HepG2 (cell line): ENCODE measurements around the gene SYT8. TPM values are rescaled to one million over a fixed set of nuclear protein-coding genes. Genes with fewer than 3 reads are reported as not detected.

Experiments
- CBX1 ChIP-seq: IDR thresholded peaks from one replicate; pipeline ENCODE4 v1.6.1; 2016; ENCODE audit warnings: antibody characterized with exemption, low read depth
- CERS6 ChIP-seq: sonication (generic); formaldehyde crosslinking; IDR thresholded peaks from 2 replicates; pipeline ENCODE4 v1.5.0; 2020; ENCODE audit warnings: missing genetic modification reagents
- CREBL2 ChIP-seq: sonication (generic); formaldehyde crosslinking; IDR thresholded peaks from 2 replicates; pipeline ENCODE4 v1.8.1; 2023; ENCODE audit warnings: missing genetic modification reagents, mild to moderate bottlenecking, borderline replicate concordance
- HNF1B ChIP-seq: sonication (generic); formaldehyde crosslinking; IDR thresholded peaks from 2 replicates; pipeline ENCODE4 v1.5.1; 2020; ENCODE audit warnings: mild to moderate bottlenecking, moderate library complexity, missing genetic modification reagents
- KAT8 ChIP-seq: IDR thresholded peaks from 2 replicates; pipeline ENCODE4 v1.6.1; 2016; ENCODE audit warnings: missing genetic modification reagents, missing compliant biosample characterization
- KDM6A ChIP-seq: IDR thresholded peaks from 2 replicates; pipeline ENCODE4 v1.6.1; 2016; ENCODE audit warnings: low read depth
- NR2F2 ChIP-seq: IDR thresholded peaks from 2 replicates; pipeline ENCODE4 v1.6.1; 2012; ENCODE audit warnings: low read depth, inconsistent platforms, borderline replicate concordance
- REPIN1 ChIP-seq: sonication (generic); formaldehyde crosslinking; IDR thresholded peaks from 2 replicates; pipeline ENCODE4 v1.8.0; 2022; ENCODE audit warnings: missing genetic modification reagents, low read depth, mild to moderate bottlenecking, borderline replicate concordance
- SOX5 ChIP-seq: IDR thresholded peaks from 2 replicates; pipeline ENCODE4 v1.6.1; 2016; ENCODE audit warnings: borderline replicate concordance
- TRAFD1 ChIP-seq: sonication (generic); formaldehyde crosslinking; IDR thresholded peaks from 2 replicates; pipeline ENCODE4 v1.5.1; 2020; ENCODE audit warnings: missing genetic modification reagents, mild to moderate bottlenecking, borderline replicate concordance
- YEATS4 ChIP-seq: sonication (generic); formaldehyde crosslinking; IDR thresholded peaks from 2 replicates; pipeline ENCODE4 v1.4.0; 2020; ENCODE audit warnings: missing genetic modification reagents, borderline replicate concordance
- YY1 ChIP-seq: IDR thresholded peaks from 2 replicates; pipeline ENCODE4 v1.6.1; 2011; ENCODE audit warnings: low read length, low read depth, moderate library complexity, mild to moderate bottlenecking; ENCODE audit not compliant: insufficient read depth, insufficient replicate concordance
- ZBTB7B ChIP-seq: sonication (generic); formaldehyde crosslinking; IDR thresholded peaks from 2 replicates; pipeline ENCODE4 v1.4.0; 2020; ENCODE audit warnings: missing genetic modification reagents
- ZFP62 ChIP-seq: sonication (generic); formaldehyde crosslinking; IDR thresholded peaks from 2 replicates; pipeline ENCODE4 v1.4.0; 2020; ENCODE audit warnings: missing genetic modification reagents
- ZFP91 ChIP-seq: sonication (generic); formaldehyde crosslinking; IDR thresholded peaks from 2 replicates; pipeline ENCODE4 v1.9.0; 2022; ENCODE audit warnings: missing genetic modification reagents, mild to moderate bottlenecking, borderline replicate concordance
- ZNF17 ChIP-seq: sonication (generic); formaldehyde crosslinking; IDR thresholded peaks from 2 replicates; pipeline ENCODE4 v1.5.0; 2020; ENCODE audit warnings: mild to moderate bottlenecking, missing genetic modification reagents
- ZNF574 ChIP-seq: sonication (generic); formaldehyde crosslinking; IDR thresholded peaks from 2 replicates; pipeline ENCODE4 v1.4.0; 2020; ENCODE audit warnings: missing genetic modification reagents
- ZNF784 ChIP-seq: sonication (generic); formaldehyde crosslinking; IDR thresholded peaks from 2 replicates; pipeline ENCODE4 v1.5.1; 2020; ENCODE audit warnings: missing genetic modification reagents, mild to moderate bottlenecking, borderline replicate concordance
- polyA plus RNA-seq, 8 experiments: library from polyadenylated mRNA; depleted of rRNA in 3 of 8; stranded (reverse) in 7 of 8; unstranded in 1 of 8; fragments of >200 nt; fragmentation: Illumina TruSeq in 4 of 8; extraction: Trizol in 4 of 8; gene quantifications; 2 replicates each; pipeline versions ENCODE4 v1.2.1 to v1.2.3, GENCODE V29; 2011 to 2016; ENCODE audit warnings: low read depth in 4 of 8, missing spikeins in 1 of 8, mixed read lengths in 1 of 8; ENCODE audit not compliant: insufficient read depth in 1 of 8
- total RNA-seq, 5 experiments: library from RNA; depleted of rRNA; stranded (reverse); fragments of >200 nt; fragmentation: Illumina TruSeq; extraction: Trizol; gene quantifications; 2 replicates each; pipeline ENCODE4 v1.2.3, GENCODE V29; 2016; ENCODE audit warnings: low read depth in 1 of 5

The SYT8 gene
- total and polyA plus RNA-seq, 2 of the 13 experiments (the other 11 are each of a cell fraction or from before 2014, with no cell fraction given) = 0.60 to 2.3 TPM

- TF ChIP-seq CBX1 = peak; percentile 48
- no peak for TF ChIP-seq KDM6A (CRISPR knock-in tag)
- 0 out of 2 replicates have a peak, but pooled peaks have one; percentile 27 for TF ChIP-seq CERS6 (CRISPR knock-in tag)
- no peak for TF ChIP-seq CREBL2
- TF ChIP-seq ZNF17 (CRISPR knock-in tag) = no peak
- TF ChIP-seq ZNF574 = peak; percentile 81
- TF ChIP-seq ZNF784 = peak; percentile 68; the same call in 1 of the 2 replicates
- TF ChIP-seq KAT8 (CRISPR knock-in tag) = peak; percentile 54
- TF ChIP-seq HNF1B (CRISPR knock-in tag) = peak; percentile 63; the same call in 1 of the 2 replicates
- TF ChIP-seq ZBTB7B (CRISPR knock-in tag) = peak; percentile 95
- no peak for TF ChIP-seq TRAFD1
- 0 out of 2 replicates have a peak, but pooled peaks have one; percentile 68 for TF ChIP-seq ZFP62 (CRISPR knock-in tag)
- TF ChIP-seq NR2F2 = peak; percentile 51; the same call in 1 of the 2 replicates
- TF ChIP-seq REPIN1 (CRISPR knock-in tag) = peak; percentile 28; the same call in 1 of the 2 replicates
- TF ChIP-seq SOX5 = no peak; the same call in 1 of the 2 replicates
- peak; percentile 55; the same call in 1 of the 2 replicates for TF ChIP-seq ZFP91 (CRISPR knock-in tag)
- peak; percentile 52 for TF ChIP-seq YY1
- TF ChIP-seq YEATS4 (CRISPR knock-in tag) = peak; percentile 67; the same call in 1 of the 2 replicates
These were observed 9.6 kb upstream of the SYT8 start (continued) for GRCh38 chr11:1825039-1825740.
